ENCODE measurements around the gene EHMT1.

- no peak for TF ChIP-seq CTCF (CRISPR knock-in tag; IDR thresholded peaks at IDR 0.05)
- no peak for TF ChIP-seq EP300 (IDR thresholded peaks at IDR 0.05; ENCODE audit: low read depth in 2 of 2, low read length in 2 of 2)
- no peak for TF ChIP-seq EP300 (CRISPR knock-in tag; IDR thresholded peaks at IDR 0.05; ENCODE audit: borderline replicate concordance)
- TF ChIP-seq ZNF549 (CRISPR knock-in tag; IDR thresholded peaks at IDR 0.05), result no peak
- TF ChIP-seq ZNF577 (CRISPR knock-in tag; IDR thresholded peaks at IDR 0.05; ENCODE audit: borderline replicate concordance, low read depth), result no peak
- no peak for TF ChIP-seq MXI1 (IDR thresholded peaks at IDR 0.05; ENCODE audit: borderline replicate concordance, low read depth, low read length)
- no peak for TF ChIP-seq POLR2A (IDR thresholded peaks at IDR 0.05; ENCODE audit: insufficient read depth in 1 of 2, low read depth in 2 of 2, low read length in 2 of 2)
- TF ChIP-seq EZH2 (conservative IDR thresholded peaks at IDR 0.05; ENCODE audit: low read depth, low read length), result no peak
- no peak for TF ChIP-seq ZNF292 (CRISPR knock-in tag; IDR thresholded peaks at IDR 0.05; ENCODE audit: borderline replicate concordance, low read depth)
- no peak for TF ChIP-seq ESRRA (CRISPR knock-in tag; IDR thresholded peaks at IDR 0.05; ENCODE audit: low read depth)
- TF ChIP-seq CERS6 (CRISPR knock-in tag; IDR thresholded peaks at IDR 0.05), result no peak
- no peak for TF ChIP-seq RBAK (CRISPR knock-in tag; IDR thresholded peaks at IDR 0.05)
- TF ChIP-seq POLR2AphosphoS5 (IDR thresholded peaks at IDR 0.05; ENCODE audit: low read depth, low read length), result no peak
Observed at GRCh38 chr9:137793196-137793841, 174.5 kb downstream of the EHMT1 start.

Data from HepG2 (cell line).